Measurements from ENCODE around the gene ZSWIM3.

- TF ChIP-seq, protein P1, sequence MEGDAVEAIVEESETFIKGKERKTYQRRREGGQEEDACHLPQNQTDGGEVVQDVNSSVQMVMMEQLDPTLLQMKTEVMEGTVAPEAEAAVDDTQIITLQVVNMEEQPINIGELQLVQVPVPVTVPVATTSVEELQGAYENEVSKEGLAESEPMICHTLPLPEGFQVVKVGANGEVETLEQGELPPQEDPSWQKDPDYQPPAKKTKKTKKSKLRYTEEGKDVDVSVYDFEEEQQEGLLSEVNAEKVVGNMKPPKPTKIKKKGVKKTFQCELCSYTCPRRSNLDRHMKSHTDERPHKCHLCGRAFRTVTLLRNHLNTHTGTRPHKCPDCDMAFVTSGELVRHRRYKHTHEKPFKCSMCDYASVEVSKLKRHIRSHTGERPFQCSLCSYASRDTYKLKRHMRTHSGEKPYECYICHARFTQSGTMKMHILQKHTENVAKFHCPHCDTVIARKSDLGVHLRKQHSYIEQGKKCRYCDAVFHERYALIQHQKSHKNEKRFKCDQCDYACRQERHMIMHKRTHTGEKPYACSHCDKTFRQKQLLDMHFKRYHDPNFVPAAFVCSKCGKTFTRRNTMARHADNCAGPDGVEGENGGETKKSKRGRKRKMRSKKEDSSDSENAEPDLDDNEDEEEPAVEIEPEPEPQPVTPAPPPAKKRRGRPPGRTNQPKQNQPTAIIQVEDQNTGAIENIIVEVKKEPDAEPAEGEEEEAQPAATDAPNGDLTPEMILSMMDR (IDR thresholded peaks at IDR 0.05) = no peak
- TF ChIP-seq POLR2A (IDR thresholded peaks at IDR 0.05) = no peak
These were observed 60.8 kb downstream of the ZSWIM3 start for GRCh38 chr20:45918182-45918737.

All from right lobe of liver (tissue), 4 donors.